Mesendoderm (in vitro differentiated cells): Measurements from ENCODE around the gene PHLPP1.
A peak's percentile ranks its signal among the peaks of the same experiment; 100 is the strongest.

ENCODE experiments used
- DNase-seq: peaks from one replicate; pipeline ENCODE4 v3.0.0; 2013
- H2AK5ac ChIP-seq: 2 replicates; pipeline ENCODE4 v1.6.1; 2013; ENCODE audit warnings: low read length, inconsistent platforms
- H2BK120ac ChIP-seq: 2 replicates; pipeline ENCODE4 v1.6.1; 2013; ENCODE audit warnings: low read depth, mild to moderate bottlenecking, low read length, moderate library complexity, mixed read lengths
- H2BK15ac ChIP-seq: replicated peaks from 2 replicates; pipeline ENCODE4 v1.6.1; 2013; ENCODE audit warnings: low read depth, mild to moderate bottlenecking, moderate library complexity
- H2BK5ac ChIP-seq: 2 replicates; pipeline ENCODE4 v1.6.1; 2013; ENCODE audit warnings: low read length, inconsistent platforms
- H3K18ac ChIP-seq: 2 replicates; pipeline ENCODE4 v1.6.1; 2013; ENCODE audit warnings: mild to moderate bottlenecking, low read length, mixed read lengths
- H3K23ac ChIP-seq: one replicate; pipeline ENCODE4 v1.6.1; 2013; ENCODE audit warnings: low read length
- H3K27ac ChIP-seq: 2 replicates; pipeline ENCODE4 v1.5.1; 2013; ENCODE audit warnings: low read depth, mild to moderate bottlenecking, inconsistent platforms, low read length, moderate library complexity
- H3K27me3 ChIP-seq: 2 replicates; pipeline ENCODE4 v1.6.1; 2013; ENCODE audit warnings: low read length, control low read depth, mild to moderate bottlenecking, inconsistent platforms; ENCODE audit not compliant: insufficient read depth, poor library complexity
- H3K36me3 ChIP-seq: 2 replicates; pipeline ENCODE4 v1.6.1; 2013; ENCODE audit warnings: low read length, inconsistent platforms; ENCODE audit not compliant: control insufficient read depth, insufficient read depth
- H3K4ac ChIP-seq: one replicate; pipeline ENCODE4 v1.6.1; 2013; ENCODE audit warnings: low read depth, mild to moderate bottlenecking, low read length, moderate library complexity
- H3K4me1 ChIP-seq: 2 replicates; pipeline ENCODE4 v1.6.1; 2013; ENCODE audit warnings: low read depth, low read length, inconsistent platforms; ENCODE audit not compliant: control insufficient read depth
- H3K4me2 ChIP-seq: 2 replicates; pipeline ENCODE4 v1.6.1; 2013; ENCODE audit warnings: low read length
- H3K4me3 ChIP-seq: 2 replicates; pipeline ENCODE4 v1.5.1; 2013; ENCODE audit warnings: mild to moderate bottlenecking, low read length
- H3K56ac ChIP-seq: one replicate; pipeline ENCODE4 v1.6.1; 2013; ENCODE audit warnings: low read length
- H3K79me1 ChIP-seq: 2 replicates; pipeline ENCODE4 v1.6.1; 2013; ENCODE audit warnings: low read length, inconsistent platforms
- H3K79me2 ChIP-seq: 2 replicates; pipeline ENCODE4 v1.6.1; 2013; ENCODE audit warnings: mild to moderate bottlenecking, low read length; ENCODE audit not compliant: control insufficient read depth, insufficient read depth
- H3K9ac ChIP-seq: 2 replicates; pipeline ENCODE4 v1.6.1; 2013; ENCODE audit warnings: low read length, inconsistent platforms
- H4K5ac ChIP-seq: one replicate; pipeline ENCODE4 v1.6.1; 2013; ENCODE audit warnings: low read length
- H4K8ac ChIP-seq: one replicate; pipeline ENCODE4 v1.6.1; 2013; ENCODE audit warnings: low read depth, mild to moderate bottlenecking, control low read depth, low read length, moderate library complexity
- WGBS: extraction: QIAGEN DNeasy Blood & Tissue Kit; methylation state at CpG from one replicate; pipeline ENCODE4 v1.1.7; 2013; ENCODE audit warnings: low lambda C conversion rate, missing lambda C conversion rate; ENCODE audit not compliant: insufficient coverage; ENCODE audit errors: extremely low coverage; 5-methylcytosine and 5-hydroxymethylcytosine counted together

PHLPP1 gene

GRCh38 chr18:62875323-62875722 is 160.0 kb downstream of the PHLPP1 start:
- no peak overlapping the region for H2BK5ac ChIP-seq
- no peak overlapping the region for H2BK120ac ChIP-seq
- H3K4me3 ChIP-seq, result no peak overlapping the region
- peaks cover 5% of the 10 kb centered on the region for H3K4me1 ChIP-seq
- no peak overlapping the region for H4K8ac ChIP-seq
- peaks cover 6% of the 10 kb centered on the region for H3K79me2 ChIP-seq
- no peak overlapping the region for H3K18ac ChIP-seq
- H2AK5ac ChIP-seq, result no peak overlapping the region
- no peak overlapping the region for H3K4ac ChIP-seq
- no peak overlapping the region for H3K23ac ChIP-seq
- H3K9ac ChIP-seq, result no peak overlapping the region
- H4K5ac ChIP-seq, result no peak overlapping the region
- H3K27me3 ChIP-seq, result no peaks in the 10 kb centered on the region
- no peak overlapping the region for H3K27ac ChIP-seq
- peaks cover 1% of the 10 kb centered on the region for H3K79me1 ChIP-seq
- no peak overlapping the region for H2BK15ac ChIP-seq
- H3K56ac ChIP-seq, result no peak overlapping the region
- no peak overlapping the region for H3K4me2 ChIP-seq
- no CpG with 5 or more reads among the region's 3 CpGs for WGBS
- H3K36me3 ChIP-seq, result no peaks in the 10 kb centered on the region
- DNase-seq, result no peak

- no peak overlapping the region for H2BK5ac ChIP-seq
- H2BK15ac ChIP-seq, result no peak overlapping the region
- no peak overlapping the region for H3K56ac ChIP-seq
- H2AK5ac ChIP-seq, result no peak overlapping the region
- H3K18ac ChIP-seq, result no peak overlapping the region
- DNase-seq, result no peak
- H4K5ac ChIP-seq, result no peak overlapping the region
- no peaks in the 10 kb centered on the region for H3K27me3 ChIP-seq
- H2BK120ac ChIP-seq, result no peak overlapping the region
- no peaks in the 10 kb centered on the region for H3K36me3 ChIP-seq
- no peak overlapping the region for H3K4me3 ChIP-seq
- H3K79me2 ChIP-seq, result peaks cover 7% of the 10 kb centered on the region
- peaks cover 5% of the 10 kb centered on the region for H3K4me1 ChIP-seq
- no peak overlapping the region for H4K8ac ChIP-seq
- H3K9ac ChIP-seq, result no peak overlapping the region
- H3K4me2 ChIP-seq, result no peak overlapping the region
- H3K27ac ChIP-seq, result no peak overlapping the region
- no CpG with 5 or more reads among the region's 4 CpGs for WGBS
- H3K23ac ChIP-seq, result no peak overlapping the region
- H3K4ac ChIP-seq, result no peak overlapping the region
- H3K79me1 ChIP-seq, result peaks cover 1% of the 10 kb centered on the region
Measured at GRCh38 chr18:62876111-62876510, 160.8 kb downstream of the PHLPP1 start.

GRCh38 chr18:62876828-62877227 is 161.5 kb downstream of the PHLPP1 start:
- no peak overlapping the region for H3K4me2 ChIP-seq
- peak overlapping the region; percentile 22 for H3K27ac ChIP-seq
- no peak overlapping the region for H3K56ac ChIP-seq
- no CpG with 5 or more reads among the region's 3 CpGs for WGBS
- H3K79me2 ChIP-seq, result peaks cover 12% of the 10 kb centered on the region
- no peak overlapping the region for H3K23ac ChIP-seq
- H4K5ac ChIP-seq, result no peak overlapping the region
- no peak for DNase-seq
- H3K18ac ChIP-seq, result peak overlapping the region; percentile 28
- H2BK120ac ChIP-seq, result no peak overlapping the region
- peaks cover 5% of the 10 kb centered on the region for H3K4me1 ChIP-seq
- no peaks in the 10 kb centered on the region for H3K27me3 ChIP-seq
- H3K79me1 ChIP-seq, result peaks cover 1% of the 10 kb centered on the region
- no peak overlapping the region for H3K4ac ChIP-seq
- no peak overlapping the region for H2BK15ac ChIP-seq
- H2BK5ac ChIP-seq, result no peak overlapping the region
- H2AK5ac ChIP-seq, result no peak overlapping the region
- no peak overlapping the region for H4K8ac ChIP-seq
- H3K36me3 ChIP-seq, result no peaks in the 10 kb centered on the region
- no peak overlapping the region for H3K9ac ChIP-seq
- H3K4me3 ChIP-seq, result no peak overlapping the region

GRCh38 chr18:62877411-62878221 is 162.3 kb downstream of the PHLPP1 start:
- peak; percentile 96 for DNase-seq
- Histone ChIP-seq H3K27me3 (no peaks in the 10 kb centered on the region), H3K4me2 (no peak overlapping the region), H4K8ac (no peak overlapping the region), H3K4me1 (peaks cover 5% of the 10 kb centered on the region), H4K5ac (no peak overlapping the region), H3K56ac (no peak overlapping the region), H3K79me2 (peaks cover 12% of the 10 kb centered on the region), H3K4ac (no peak overlapping the region), H3K36me3 (no peaks in the 10 kb centered on the region), H3K27ac (no peak overlapping the region), H2BK120ac (no peak overlapping the region), H3K18ac (no peak overlapping the region), H2BK15ac (no peak overlapping the region), H3K23ac (no peak overlapping the region), H2BK5ac (no peak overlapping the region), H3K4me3 (no peak overlapping the region), H3K9ac (no peak overlapping the region), H3K79me1 (peaks cover 1% of the 10 kb centered on the region), H2AK5ac (no peak overlapping the region)
- WGBS, result no CpG with 5 or more reads among the region's 6 CpGs

GRCh38 chr18:62878305-62878704 is 163.0 kb downstream of the PHLPP1 start:
- Histone ChIP-seq H2BK15ac (no peak overlapping the region), H3K36me3 (no peaks in the 10 kb centered on the region), H3K79me1 (peaks cover 1% of the 10 kb centered on the region), H3K23ac (no peak overlapping the region), H3K4me2 (no peak overlapping the region), H3K4me1 (peaks cover 5% of the 10 kb centered on the region), H4K5ac (no peak overlapping the region), H3K9ac (no peak overlapping the region), H3K56ac (no peak overlapping the region), H3K79me2 (peaks cover 12% of the 10 kb centered on the region), H2BK120ac (no peak overlapping the region), H3K27ac (no peak overlapping the region), H3K4ac (no peak overlapping the region), H4K8ac (no peak overlapping the region), H2BK5ac (no peak overlapping the region), H3K27me3 (no peaks in the 10 kb centered on the region), H3K4me3 (no peak overlapping the region), H2AK5ac (no peak overlapping the region), H3K18ac (no peak overlapping the region)
- peak; percentile 47 for DNase-seq
- no CpG with 5 or more reads among the region's 3 CpGs for WGBS

GRCh38 chr18:62880034-62880433 is 164.7 kb downstream of the PHLPP1 start:
- no peak overlapping the region for H3K18ac ChIP-seq
- no peaks in the 10 kb centered on the region for H3K79me1 ChIP-seq
- H3K4ac ChIP-seq, result no peak overlapping the region
- peak overlapping the region; percentile 7 for H2BK15ac ChIP-seq
- no peak overlapping the region for H4K8ac ChIP-seq
- H2AK5ac ChIP-seq, result no peak overlapping the region
- H2BK5ac ChIP-seq, result no peak overlapping the region
- H3K27ac ChIP-seq, result no peak overlapping the region
- peaks cover 11% of the 10 kb centered on the region for H3K79me2 ChIP-seq
- no peak overlapping the region for H3K9ac ChIP-seq
- no peak for DNase-seq
- no peak overlapping the region for H4K5ac ChIP-seq
- H3K36me3 ChIP-seq, result no peaks in the 10 kb centered on the region
- WGBS, result no CpG with 5 or more reads among the region's 1 CpG
- H3K4me1 ChIP-seq, result peaks cover 5% of the 10 kb centered on the region
- H3K27me3 ChIP-seq, result no peaks in the 10 kb centered on the region
- H3K56ac ChIP-seq, result no peak overlapping the region
- no peak overlapping the region for H3K23ac ChIP-seq
- no peak overlapping the region for H3K4me3 ChIP-seq
- no peak overlapping the region for H3K4me2 ChIP-seq
- no peak overlapping the region for H2BK120ac ChIP-seq
